ENCODE results near the gene TBC1D22A. TPM values are rescaled to one million over a fixed set of nuclear protein-coding genes. Genes with fewer than 3 reads are reported as not detected.
A peak's percentile ranks its signal among the peaks of the same experiment; 100 is the strongest.

Gene TBC1D22A
- total and polyA plus RNA-seq, 8 donors, result 13.3 to 53.1 (median 21.5) TPM

- H3K4me3 ChIP-seq, result peak overlapping the region; percentile 26 to 31 (median 30)
- peaks cover 0 to 23% (median 13%) of the 10 kb centered on the region in 4 donors for H3K4me1 ChIP-seq
- intact Hi-C loops (cut with DNase I; ENCODE audit: low total_unique reads), result no loop called here
- TF ChIP-seq POLR2A (IDR thresholded peaks at IDR 0.05) (no peak), EP300 (IDR thresholded peaks at IDR 0.05) (no peak), CTCF (IDR thresholded peaks at IDR 0.05) (no peak), POLR2AphosphoS5 (IDR thresholded peaks at IDR 0.05) (no peak)
- 8 to 17% (median 17%) methylated on average over 24 to 29 of the region's 29 CpGs for WGBS, 5 donors
- H3K9me3 ChIP-seq, result peaks cover 0 to 14% (median 9%) of the 10 kb centered on the region in 4 donors
- H3K27ac ChIP-seq, result no peak overlapping the region
- no peaks in the 10 kb centered on the region for H3K36me3 ChIP-seq
- DNase-seq, result peak in 1 of 2 donors; percentile 70
- H3K27me3 ChIP-seq, result no peaks in the 10 kb centered on the region
Observed at GRCh38 chr22:47090591-47091245, 328.3 kb downstream of the TBC1D22A start.

GRCh38 chr22:47091246-47091651 lies 328.8 kb downstream of the TBC1D22A start:
- Histone ChIP-seq H3K27me3 (no peaks in the 10 kb centered on the region), H3K4me3 (peak overlapping the region; percentile 26 to 31 (median 30)), H3K27ac (no peak overlapping the region), H3K9me3 (peaks cover 0 to 14% (median 9%) of the 10 kb centered on the region in 4 donors), H3K4me1 (peaks cover 0 to 23% (median 13%) of the 10 kb centered on the region in 4 donors), H3K36me3 (no peaks in the 10 kb centered on the region)
- TF ChIP-seq CTCF (IDR thresholded peaks at IDR 0.05), result no peak
- 25 to 47% (median 40%) methylated on average over 17 to 21 of the region's 21 CpGs for WGBS, 5 donors
- intact Hi-C loops (cut with DNase I; ENCODE audit: low total_unique reads), result no loop called here
- DNase-seq, result peak in 1 of 2 donors; percentile 44

GRCh38 chr22:47091921-47092700 lies 329.7 kb downstream of the TBC1D22A start:
- Histone ChIP-seq H3K27ac (no peak overlapping the region), H3K4me3 (no peak overlapping the region), H3K9me3 (peaks cover 0 to 14% (median 9%) of the 10 kb centered on the region in 4 donors), H3K27me3 (no peaks in the 10 kb centered on the region), H3K4me1 (peaks cover 0 to 23% (median 13%) of the 10 kb centered on the region in 4 donors), H3K36me3 (no peaks in the 10 kb centered on the region)
- DNase-seq, result no peak
- WGBS, 5 donors, result 96 to 98% (median 97%) methylated on average over 15 to 16 of the region's 16 CpGs
- TF ChIP-seq CTCF (IDR thresholded peaks at IDR 0.05) (no peak), EP300 (IDR thresholded peaks at IDR 0.05) (no peak), POLR2A (IDR thresholded peaks at IDR 0.05) (no peak), POLR2AphosphoS5 (IDR thresholded peaks at IDR 0.05) (no peak)
- intact Hi-C loops (cut with DNase I; ENCODE audit: low total_unique reads), result no loop called here

GRCh38 chr22:47092896-47093311 lies 330.5 kb downstream of the TBC1D22A start:
- H3K27me3 ChIP-seq, result no peaks in the 10 kb centered on the region
- TF ChIP-seq EP300 (IDR thresholded peaks at IDR 0.05) (no peak), POLR2A (IDR thresholded peaks at IDR 0.05) (no peak), CTCF (IDR thresholded peaks at IDR 0.05) (no peak), POLR2AphosphoS5 (IDR thresholded peaks at IDR 0.05) (no peak)
- WGBS, 5 donors, result 93 to 96% (median 95%) methylated on average over 9 of the region's 9 CpGs
- H3K4me3 ChIP-seq, result no peak overlapping the region
- H3K9me3 ChIP-seq, result peaks cover 0 to 14% (median 9%) of the 10 kb centered on the region in 4 donors
- H3K27ac ChIP-seq, result no peak overlapping the region
- H3K36me3 ChIP-seq, result no peaks in the 10 kb centered on the region
- no peak for DNase-seq
- intact Hi-C loops (cut with DNase I; ENCODE audit: low total_unique reads), result no loop called here
- peaks cover 0 to 23% (median 13%) of the 10 kb centered on the region in 4 donors for H3K4me1 ChIP-seq
